ENCODE results near the gene RAC3. TPM values are rescaled to one million over a fixed set of nuclear protein-coding genes. Genes with fewer than 3 reads are reported as not detected.

The RAC3 gene
- total RNA-seq, 4 donors from 2014 or later: 0.50 to 6.9 (median 0.54) TPM; not detected in 1

DNA sequence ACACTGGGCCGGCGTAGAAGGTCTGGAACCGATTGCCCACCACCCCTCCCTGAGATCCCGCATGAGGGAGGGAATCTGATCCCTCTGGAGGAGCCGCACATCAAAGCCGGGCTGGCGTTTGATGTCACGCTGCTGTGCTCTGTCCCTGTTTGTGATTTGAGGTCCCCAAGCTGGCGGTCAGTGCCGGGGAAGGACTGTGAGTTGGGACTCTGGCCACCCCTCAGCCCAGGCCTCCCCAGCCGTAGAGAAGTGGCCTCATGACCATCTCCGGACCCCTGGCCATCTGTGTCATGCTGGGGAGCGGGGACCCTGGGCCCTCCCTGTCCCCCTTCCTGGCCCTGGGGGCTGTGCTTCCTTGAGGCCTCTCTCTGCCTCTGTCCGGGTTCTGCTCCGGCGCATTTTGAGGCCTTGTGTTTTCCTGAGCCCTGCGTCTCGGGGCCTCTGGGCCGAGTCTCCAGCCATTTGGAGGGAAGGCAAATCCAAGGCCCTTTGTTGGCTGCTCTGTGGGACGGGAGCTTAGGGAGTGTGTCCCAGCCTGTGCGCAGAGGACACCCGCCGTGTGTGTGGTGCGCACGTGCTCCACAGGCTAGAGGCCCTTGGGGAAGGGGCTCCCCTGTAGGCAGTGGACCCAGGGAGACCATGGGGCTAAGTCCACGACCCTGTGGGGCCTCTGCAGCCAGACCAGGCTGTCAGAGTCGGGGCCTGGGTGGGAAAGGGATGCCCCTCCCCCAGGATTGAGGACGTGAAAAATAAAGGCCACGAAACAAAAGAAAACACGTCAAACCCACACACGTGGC, 39.0 kb upstream of the RAC3 start:
- 78 to 80% methylated on average over 3 of the region's 31 CpGs for WGBS, 2 donors (ENCODE audit: low coverage in 1 of 2)
- ATAC-seq: no peak
- Histone ChIP-seq H3K4me1 (peaks cover 0 to 29% (median 16%) of the 10 kb centered on the region in 3 donors), H3K36me3 (peaks cover 0 to 55% of the 10 kb centered on the region in 2 donors), H3K4me3 (peak overlapping the region in 1 of 2 donors; percentile 27), H3K27ac (peak overlapping the region in 3 of 4 donors; percentile 45 to 70 (median 66)), H3K9me3 (no peaks in the 10 kb centered on the region), H3K27me3 (no peaks in the 10 kb centered on the region)
- TF ChIP-seq POLR2AphosphoS5 (IDR thresholded peaks at IDR 0.05): no peak
- TF ChIP-seq CTCF (IDR thresholded peaks at IDR 0.05): no peak
- TF ChIP-seq EP300 (IDR thresholded peaks at IDR 0.05): no peak
- TF ChIP-seq POLR2A (IDR thresholded peaks at IDR 0.05): no peak

DNA sequence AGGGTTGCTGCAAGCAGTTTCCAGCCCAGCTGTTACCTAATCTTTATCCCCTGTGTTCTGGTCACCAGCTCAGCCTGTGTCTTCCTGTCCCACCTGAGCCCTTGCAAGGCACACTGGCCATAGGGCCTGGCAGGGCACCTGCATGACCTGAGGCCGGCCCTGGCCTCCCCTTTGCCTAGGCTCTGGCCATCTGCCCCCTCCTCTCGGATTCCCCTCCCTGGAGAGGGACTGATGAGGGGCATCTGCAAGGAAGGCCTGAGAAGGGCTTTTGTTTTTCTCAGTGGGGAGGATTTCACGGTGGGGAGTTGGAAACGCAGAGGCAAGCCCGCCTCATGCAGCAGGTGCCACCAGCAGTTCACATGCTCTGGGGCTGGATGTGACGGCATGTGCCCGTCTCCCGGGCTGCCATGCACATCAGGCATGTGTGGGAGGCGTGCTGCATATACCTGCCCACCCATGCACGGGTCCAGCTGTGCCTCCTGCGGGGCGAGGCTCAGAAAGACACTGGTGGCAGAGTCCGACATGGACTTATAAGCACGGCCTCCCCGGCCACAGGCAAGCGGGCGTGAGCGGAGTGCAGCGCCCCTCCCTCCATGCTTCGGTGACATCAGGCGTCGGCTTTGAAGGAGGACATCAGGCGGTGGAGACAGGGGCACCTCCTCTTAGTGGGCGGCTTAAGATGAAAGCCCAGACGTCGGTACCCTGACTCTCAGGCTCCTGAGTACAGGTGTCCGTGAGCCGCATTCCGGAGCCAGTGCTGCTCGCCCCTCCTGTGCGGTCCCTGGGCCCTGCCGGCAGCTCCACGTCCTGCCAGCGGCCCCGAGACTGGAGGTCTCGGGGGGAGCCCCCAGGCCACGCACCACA, 37.5 kb upstream of the RAC3 start:
- ATAC-seq: no peak
- H3K27me3 ChIP-seq: no peaks in the 10 kb centered on the region
- no peaks in the 10 kb centered on the region for H3K9me3 ChIP-seq
- no peak overlapping the region for H3K27ac ChIP-seq
- H3K36me3 ChIP-seq: peaks cover 0 to 58% of the 10 kb centered on the region in 2 donors
- no CpG with 5 or more reads among the region's 37 CpGs for WGBS, 2 donors (ENCODE audit: low coverage in 1 of 2)
- TF ChIP-seq POLR2A (IDR thresholded peaks at IDR 0.05) (no peak), POLR2AphosphoS5 (IDR thresholded peaks at IDR 0.05) (no peak), EP300 (IDR thresholded peaks at IDR 0.05) (no peak), CTCF (IDR thresholded peaks at IDR 0.05) (no peak)
- H3K4me3 ChIP-seq: no peak overlapping the region
- peaks cover 0 to 29% (median 16%) of the 10 kb centered on the region in 3 donors for H3K4me1 ChIP-seq

- ATAC-seq: no peak
- Histone ChIP-seq H3K27ac (no peak overlapping the region), H3K36me3 (peaks cover 0 to 54% of the 10 kb centered on the region in 2 donors), H3K27me3 (no peaks in the 10 kb centered on the region), H3K4me3 (no peak overlapping the region), H3K4me1 (peaks cover 0 to 29% (median 16%) of the 10 kb centered on the region in 3 donors), H3K9me3 (no peaks in the 10 kb centered on the region)
- TF ChIP-seq POLR2AphosphoS5 (IDR thresholded peaks at IDR 0.05) (no peak), POLR2A (IDR thresholded peaks at IDR 0.05) (no peak), CTCF (IDR thresholded peaks at IDR 0.05) (no peak)
- 80% methylated on average over 1 of the region's 39 CpGs; no CpG with 5 or more reads in 1 of the 2 donors for WGBS, 2 donors (ENCODE audit: low coverage in 1 of 2)
Observed at GRCh38 chr17:81994593-81995462, 36.6 kb upstream of the RAC3 start.

DNA sequence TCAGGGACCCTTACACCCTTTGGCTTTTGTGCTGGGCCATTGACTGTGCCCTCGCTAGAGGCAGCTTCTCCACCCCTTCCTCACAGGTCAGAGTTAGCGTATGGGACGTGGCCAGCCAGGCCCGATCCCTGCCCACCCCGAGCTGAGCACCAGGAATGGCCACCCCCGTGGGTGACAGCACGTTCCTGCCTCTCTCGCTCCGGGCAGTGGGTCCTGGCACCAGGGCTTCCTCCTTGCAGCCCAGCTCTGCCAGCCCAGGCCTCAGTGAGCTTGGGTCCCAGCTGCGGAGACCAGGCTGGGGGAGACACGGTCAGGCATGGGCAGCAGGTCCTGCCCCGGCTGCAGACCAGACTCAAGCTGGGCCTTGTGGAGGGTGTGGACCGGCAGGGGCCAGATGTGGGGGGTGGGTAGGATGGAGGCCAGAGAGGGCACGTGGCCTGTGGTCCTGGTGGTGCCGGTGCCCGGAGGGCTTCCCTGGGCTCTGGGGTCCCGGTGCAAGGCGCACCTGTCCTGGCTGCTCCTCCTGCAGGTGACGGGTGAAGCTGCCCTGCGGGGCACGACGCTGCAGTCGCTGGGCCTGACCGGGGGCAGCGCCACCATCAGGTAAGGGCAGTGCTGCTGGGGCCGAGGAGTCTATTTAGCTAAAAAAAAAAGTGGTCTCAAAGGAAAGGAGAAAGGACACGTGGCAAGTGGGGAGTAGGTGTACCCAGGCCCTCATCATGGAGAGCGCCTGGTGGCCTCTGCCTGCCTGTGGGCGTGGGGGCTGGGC, 35.8 kb upstream of the RAC3 start:
- Histone ChIP-seq H3K4me3 (no peak overlapping the region), H3K36me3 (peaks cover 0 to 50% of the 10 kb centered on the region in 2 donors), H3K27me3 (no peaks in the 10 kb centered on the region), H3K9me3 (no peaks in the 10 kb centered on the region), H3K27ac (no peak overlapping the region), H3K4me1 (peaks cover 0 to 29% (median 16%) of the 10 kb centered on the region in 3 donors)
- no peak for TF ChIP-seq EP300 (IDR thresholded peaks at IDR 0.05)
- no peak for TF ChIP-seq POLR2A (IDR thresholded peaks at IDR 0.05)
- TF ChIP-seq POLR2AphosphoS5 (IDR thresholded peaks at IDR 0.05): no peak
- TF ChIP-seq CTCF (IDR thresholded peaks at IDR 0.05): no peak
- no CpG with 5 or more reads among the region's 29 CpGs for WGBS, 2 donors (ENCODE audit: low coverage in 1 of 2)
- ATAC-seq: no peak

All from gastroesophageal sphincter (tissue), 4 donors.